NB4 (cell line): ENCODE results near the gene CYTH1.

ENCODE experiments used
- DNase-seq: peaks from one replicate; pipeline ENCODE4 v3.0.0; 2010; ENCODE audit warnings: low read depth
- H3K4me3 ChIP-seq: one replicate; pipeline ENCODE4 v1.5.1; 2011; ENCODE audit warnings: mild to moderate bottlenecking, low read depth, low read length, moderate library complexity
- MYC ChIP-seq: IDR thresholded peaks from 2 replicates; pipeline ENCODE4 v1.6.1; 2011; ENCODE audit warnings: low read depth, low read length
- POLR2A ChIP-seq: IDR thresholded peaks from 2 replicates; pipeline ENCODE4 v1.6.1; 2011; ENCODE audit warnings: mild to moderate bottlenecking; ENCODE audit not compliant: insufficient read length; ENCODE audit errors: extremely low read depth
- TF ChIP-seq, protein P1 (sequence below): IDR thresholded peaks from 2 replicates; pipeline ENCODE4 v1.6.1; 2011; ENCODE audit warnings: low read depth, low read length
- TF ChIP-seq, protein P2 (sequence below): IDR thresholded peaks from one replicate; pipeline ENCODE4 v1.5.1; 2012; ENCODE audit warnings: low read depth, low read length

Gene CYTH1

DNA sequence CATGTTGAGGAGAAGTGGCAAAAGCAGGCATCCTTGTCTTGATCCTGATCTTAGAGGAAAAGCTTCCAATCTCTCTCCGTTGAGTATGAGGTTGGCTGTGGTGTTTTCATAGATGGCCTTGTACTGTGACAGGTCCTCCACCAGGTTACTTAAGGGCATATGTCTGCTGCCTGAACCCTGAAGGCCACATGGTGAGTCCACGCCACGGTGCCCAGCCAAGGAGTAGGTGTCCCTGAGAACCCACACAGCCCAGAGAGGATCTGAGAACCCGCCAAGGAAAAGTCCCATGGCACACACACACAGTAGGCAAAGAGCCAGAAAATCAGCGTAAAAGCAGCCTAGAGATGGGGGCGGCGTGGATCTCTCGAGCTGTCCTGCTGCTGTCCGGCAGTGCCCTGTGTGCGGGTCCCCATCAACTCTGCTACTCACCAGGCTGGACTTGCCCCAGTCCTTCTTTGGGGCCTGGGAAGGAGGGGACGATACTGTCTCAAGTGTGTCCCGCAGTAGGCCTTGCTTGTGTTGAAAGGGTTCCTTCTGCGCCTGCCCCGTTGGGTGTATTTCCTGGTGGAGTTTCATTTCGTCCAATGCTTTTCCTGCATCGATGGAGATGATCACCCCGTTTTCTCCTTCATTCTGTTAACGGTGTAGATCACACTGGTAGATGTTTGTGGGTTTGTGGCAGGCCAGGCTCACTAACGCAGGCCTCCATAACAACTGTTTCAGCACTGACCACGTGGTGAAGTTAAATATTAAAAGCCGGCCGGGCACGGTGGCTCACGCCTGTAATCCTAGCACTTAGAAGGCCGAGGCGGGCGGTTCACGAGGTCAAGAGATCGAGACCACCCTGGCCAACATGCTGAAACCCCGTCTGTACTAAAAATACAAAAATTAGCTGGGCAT is 114.1 kb downstream of the CYTH1 start:
- TF ChIP-seq POLR2A, result no peak
- TF ChIP-seq, protein P1, sequence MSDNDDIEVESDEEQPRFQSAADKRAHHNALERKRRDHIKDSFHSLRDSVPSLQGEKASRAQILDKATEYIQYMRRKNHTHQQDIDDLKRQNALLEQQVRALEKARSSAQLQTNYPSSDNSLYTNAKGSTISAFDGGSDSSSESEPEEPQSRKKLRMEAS, result no peak
- TF ChIP-seq, protein P2, sequence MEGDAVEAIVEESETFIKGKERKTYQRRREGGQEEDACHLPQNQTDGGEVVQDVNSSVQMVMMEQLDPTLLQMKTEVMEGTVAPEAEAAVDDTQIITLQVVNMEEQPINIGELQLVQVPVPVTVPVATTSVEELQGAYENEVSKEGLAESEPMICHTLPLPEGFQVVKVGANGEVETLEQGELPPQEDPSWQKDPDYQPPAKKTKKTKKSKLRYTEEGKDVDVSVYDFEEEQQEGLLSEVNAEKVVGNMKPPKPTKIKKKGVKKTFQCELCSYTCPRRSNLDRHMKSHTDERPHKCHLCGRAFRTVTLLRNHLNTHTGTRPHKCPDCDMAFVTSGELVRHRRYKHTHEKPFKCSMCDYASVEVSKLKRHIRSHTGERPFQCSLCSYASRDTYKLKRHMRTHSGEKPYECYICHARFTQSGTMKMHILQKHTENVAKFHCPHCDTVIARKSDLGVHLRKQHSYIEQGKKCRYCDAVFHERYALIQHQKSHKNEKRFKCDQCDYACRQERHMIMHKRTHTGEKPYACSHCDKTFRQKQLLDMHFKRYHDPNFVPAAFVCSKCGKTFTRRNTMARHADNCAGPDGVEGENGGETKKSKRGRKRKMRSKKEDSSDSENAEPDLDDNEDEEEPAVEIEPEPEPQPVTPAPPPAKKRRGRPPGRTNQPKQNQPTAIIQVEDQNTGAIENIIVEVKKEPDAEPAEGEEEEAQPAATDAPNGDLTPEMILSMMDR, result no peak
- no peak for TF ChIP-seq MYC
- H3K4me3 ChIP-seq, result no peak overlapping the region
- no peak for DNase-seq

DNA sequence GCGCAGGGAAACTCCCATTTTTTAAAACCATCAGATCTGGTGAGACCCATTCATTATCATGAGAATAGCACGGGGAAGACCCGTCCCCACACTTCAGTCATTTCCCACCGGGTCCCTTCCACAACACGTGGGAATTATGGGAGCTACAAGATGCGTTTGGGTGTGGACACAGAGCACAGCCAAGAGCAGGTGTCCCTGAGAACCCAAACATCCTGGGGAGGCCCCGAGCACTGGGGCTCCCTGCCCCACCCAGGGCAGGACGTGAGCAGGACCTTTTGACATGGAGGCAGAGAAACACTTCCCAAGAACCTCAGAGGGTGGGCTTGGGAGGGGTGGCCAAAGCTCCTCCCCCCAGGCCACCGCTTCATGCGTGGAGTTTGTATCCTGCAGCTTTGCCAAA is 115.0 kb downstream of the CYTH1 start:
- no peak overlapping the region for H3K4me3 ChIP-seq
- no peak for TF ChIP-seq MYC
- TF ChIP-seq, protein P1, result no peak
- TF ChIP-seq, protein P2, result no peak
- no peak for TF ChIP-seq POLR2A
- no peak for DNase-seq

DNA sequence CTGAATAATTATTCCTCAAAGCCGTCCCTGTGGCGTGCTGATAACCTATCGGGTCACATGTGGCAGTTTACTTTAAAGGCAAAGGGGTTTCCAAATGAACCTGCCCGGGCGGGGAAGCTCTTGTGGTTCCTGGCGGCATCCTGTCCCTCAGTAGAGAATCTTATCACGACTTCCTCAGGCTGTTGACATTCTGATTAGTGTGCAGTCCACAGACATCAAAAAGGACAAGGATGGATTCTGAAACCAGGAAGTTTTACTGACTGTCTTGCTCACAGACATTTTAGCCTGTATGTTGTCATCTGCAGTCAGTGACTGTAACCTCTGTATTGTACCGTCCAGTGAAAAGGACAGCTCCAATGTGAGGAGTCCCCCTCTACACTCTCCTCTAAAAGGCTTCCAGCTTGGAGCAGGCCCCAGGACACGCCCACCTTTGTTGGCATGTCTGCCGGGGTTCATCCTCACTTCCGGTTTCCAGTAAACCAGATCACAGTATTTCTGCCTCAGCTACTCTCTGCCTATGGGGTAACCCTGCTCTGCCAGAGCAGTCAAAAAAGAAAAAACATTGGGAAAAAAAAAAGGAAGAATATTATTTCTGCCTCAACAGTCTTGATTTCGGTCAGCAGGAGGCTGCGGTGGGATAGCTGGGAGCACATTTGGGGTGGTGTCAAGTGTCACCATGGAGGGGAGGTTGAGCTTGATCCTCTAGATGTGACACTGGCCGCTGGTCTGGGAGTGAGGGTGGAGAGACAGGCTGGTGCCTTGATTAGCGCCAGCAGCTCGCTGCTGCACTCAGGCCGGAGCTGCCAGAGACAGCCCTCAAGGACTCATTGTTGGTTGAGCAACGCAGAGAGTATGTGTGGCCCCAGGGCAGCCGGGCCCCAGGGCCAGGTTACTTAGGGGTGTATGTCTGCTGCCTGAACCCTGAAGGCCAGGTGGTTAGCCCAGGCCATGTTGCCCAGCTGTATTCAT is 115.8 kb downstream of the CYTH1 start:
- peak; percentile 17 for DNase-seq
- H3K4me3 ChIP-seq, result no peak overlapping the region
- no peak for TF ChIP-seq MYC
- TF ChIP-seq, protein P2, result no peak

DNA sequence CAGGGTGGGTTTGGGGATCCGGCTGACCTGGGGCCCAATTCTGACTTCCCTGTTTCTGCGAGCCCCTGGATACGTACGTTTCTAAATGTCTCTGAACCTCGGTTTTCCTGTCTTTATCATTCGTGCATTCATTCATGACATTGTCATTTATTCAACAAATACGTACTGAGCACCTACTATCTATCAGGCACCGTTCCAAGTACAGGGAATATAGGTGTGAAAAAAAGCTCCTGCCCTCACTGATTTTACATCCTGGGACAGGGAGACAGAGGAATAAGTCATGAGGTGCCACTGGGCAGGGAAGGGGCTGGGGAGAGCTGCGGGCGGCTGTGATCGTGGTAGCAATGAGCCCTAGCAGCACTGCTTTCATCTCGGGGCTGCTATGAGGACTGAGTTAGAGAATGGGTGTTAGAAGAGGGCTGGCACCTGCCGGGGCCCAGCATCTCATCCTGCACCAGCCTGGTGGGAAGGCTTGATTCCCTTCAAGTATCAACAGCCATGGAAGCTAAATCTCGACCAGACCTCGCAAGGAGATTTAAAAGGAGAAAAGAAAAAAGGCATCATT is 116.6 kb downstream of the CYTH1 start:
- H3K4me3 ChIP-seq, result no peak overlapping the region
- no peak for DNase-seq
- TF ChIP-seq, protein P1, result no peak
- TF ChIP-seq, protein P2, result no peak
- TF ChIP-seq POLR2A, result no peak
- no peak for TF ChIP-seq MYC

DNA sequence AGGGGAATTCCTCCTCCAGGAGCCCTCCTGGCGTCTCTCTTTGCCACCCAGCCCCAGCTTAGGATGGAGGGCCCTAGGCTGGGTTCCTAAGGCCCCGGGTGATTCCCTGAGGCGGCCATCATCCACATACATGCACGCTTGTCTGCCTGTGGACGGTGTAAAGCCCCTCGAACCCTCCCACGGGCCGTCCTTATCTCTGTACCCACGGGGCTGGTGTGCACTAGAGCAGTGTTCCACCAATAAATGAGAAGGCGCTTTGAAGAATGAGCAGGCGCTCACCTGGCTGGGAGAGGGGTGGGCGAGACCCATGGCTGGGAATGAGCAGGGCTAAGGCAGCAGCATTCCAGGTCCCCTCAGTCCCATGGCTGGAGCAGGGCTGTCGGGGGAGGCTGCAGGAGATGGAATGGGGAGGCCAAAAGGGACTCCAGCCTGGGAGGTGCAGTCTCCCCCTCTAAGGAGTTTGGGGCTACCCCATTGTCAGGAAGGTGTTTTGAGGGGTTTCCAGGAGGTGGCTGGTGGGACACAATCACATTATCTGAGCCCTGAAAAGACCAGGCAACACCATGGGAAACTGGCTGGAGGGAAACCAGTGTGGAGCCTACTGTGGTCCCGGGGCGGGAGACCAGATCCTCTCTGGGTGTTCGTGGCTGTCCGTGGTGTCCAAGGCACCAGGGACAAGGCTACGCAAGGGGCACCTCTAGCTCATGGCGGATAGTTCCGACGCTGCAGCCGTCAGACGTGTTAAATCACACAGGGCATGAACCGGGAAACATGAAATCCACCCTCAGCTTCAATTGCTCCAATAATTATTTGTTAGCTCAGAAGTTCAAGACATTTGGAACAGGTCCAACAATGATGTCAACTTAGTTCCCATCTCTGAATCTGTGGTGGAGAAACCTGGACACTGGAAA is 117.3 kb downstream of the CYTH1 start:
- DNase-seq, result no peak
- no peak overlapping the region for H3K4me3 ChIP-seq
- TF ChIP-seq POLR2A (no peak), MYC (no peak)
- TF ChIP-seq, protein P1, result no peak
- TF ChIP-seq, protein P2, result no peak
